Activated CD8-positive, alpha-beta memory T cell treated with anti-CD3 and anti-CD28 coated beads, Interleukin-2, amount 50 U/mL, for 24 hours (primary cell): ENCODE results near the gene CLSTN2.

Experiments
- DNase-seq: peaks from one replicate; pipeline ENCODE4 v3.0.0-alpha.2; 2020; ENCODE audit errors: extremely low read depth

Gene CLSTN2

GRCh38 chr3:140546649-140547048 is 611.7 kb downstream of the CLSTN2 start:
- DNase-seq: no peak

DNA sequence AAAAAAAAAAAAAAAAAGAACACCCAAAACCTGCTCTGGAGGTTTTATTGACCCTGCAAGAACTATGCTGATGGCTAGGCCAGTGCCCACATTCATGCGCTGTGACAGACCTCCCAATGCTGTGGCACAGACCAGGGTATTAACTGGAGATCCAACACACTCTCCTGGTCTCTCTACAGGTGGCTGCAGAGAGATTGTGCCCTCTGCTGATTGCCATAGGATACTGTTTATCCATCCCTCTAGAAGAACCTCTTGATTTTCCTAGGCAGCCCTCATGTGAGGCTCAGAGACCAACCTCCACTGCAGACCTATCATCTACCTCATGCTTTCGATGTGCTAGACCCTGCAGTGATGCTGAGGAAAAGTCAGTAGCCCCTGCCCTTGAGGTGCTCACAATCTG is 617.4 kb downstream of the CLSTN2 start:
- DNase-seq: no peak

DNA sequence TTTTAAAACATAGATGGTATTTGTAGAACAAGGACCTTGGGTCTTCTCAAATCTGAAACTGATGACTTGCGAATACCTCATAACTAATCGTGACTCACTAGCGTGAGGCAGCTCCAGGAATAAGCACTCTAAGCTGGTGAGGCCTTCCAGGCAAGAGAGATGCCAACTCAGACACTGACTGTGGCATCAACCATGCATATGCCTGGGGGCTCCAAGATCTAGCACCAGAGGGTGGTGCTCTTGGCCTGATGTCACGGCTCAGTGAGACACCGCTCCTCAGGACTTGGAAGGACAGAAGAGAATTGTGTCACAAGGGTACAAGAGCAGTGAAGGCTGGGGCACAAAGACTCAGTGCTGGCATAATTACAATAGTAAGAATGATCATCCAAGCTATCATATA is 617.9 kb downstream of the CLSTN2 start:
- no peak for DNase-seq

GRCh38 chr3:140553591-140553990 is 618.6 kb downstream of the CLSTN2 start:
- DNase-seq: no peak

DNA sequence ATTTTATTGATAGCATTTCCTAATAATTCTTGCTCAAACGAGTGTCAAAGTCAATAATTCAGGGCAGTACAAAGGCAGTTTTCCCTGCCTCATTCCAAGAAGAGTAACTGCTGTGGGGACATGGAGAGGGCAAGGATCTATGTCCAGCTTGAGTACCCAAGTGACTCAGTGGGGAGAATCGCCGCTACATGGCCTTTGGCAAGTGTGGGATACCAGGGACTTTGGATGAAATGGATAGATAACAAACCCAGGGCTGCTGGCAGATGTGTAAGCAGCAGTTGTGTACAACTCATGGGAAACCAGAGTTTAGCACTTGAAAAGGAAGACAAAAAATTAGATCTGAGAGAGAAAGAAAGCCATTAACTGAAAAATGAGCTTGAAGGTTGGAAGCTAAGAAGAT is 620.7 kb downstream of the CLSTN2 start:
- DNase-seq: no peak

GRCh38 chr3:140557476-140557875 is 622.5 kb downstream of the CLSTN2 start:
- DNase-seq: no peak

DNA sequence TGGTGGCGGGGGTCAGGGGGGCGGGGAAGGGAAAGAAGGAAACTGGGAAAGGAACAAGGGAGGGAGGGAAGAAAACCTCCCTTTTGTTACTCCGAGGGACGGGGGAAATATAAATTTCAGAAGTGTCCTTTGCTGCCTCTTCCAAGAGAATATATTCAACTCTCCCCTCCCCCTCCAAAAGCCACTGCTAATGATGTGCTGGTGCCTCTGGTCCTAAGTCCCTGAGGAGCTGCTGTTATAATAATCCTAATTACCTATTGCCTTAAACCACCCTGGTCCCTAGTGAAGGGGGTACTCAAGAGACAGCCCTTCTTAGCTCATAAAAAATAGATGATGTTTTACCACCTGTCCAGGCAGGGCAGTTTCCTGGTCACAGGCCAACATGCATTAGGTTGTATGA is 624.6 kb downstream of the CLSTN2 start:
- DNase-seq: no peak

GRCh38 chr3:140563206-140563760 is 628.3 kb downstream of the CLSTN2 start:
- no peak for DNase-seq

GRCh38 chr3:140568131-140568530 is 633.1 kb downstream of the CLSTN2 start:
- no peak for DNase-seq

DNA sequence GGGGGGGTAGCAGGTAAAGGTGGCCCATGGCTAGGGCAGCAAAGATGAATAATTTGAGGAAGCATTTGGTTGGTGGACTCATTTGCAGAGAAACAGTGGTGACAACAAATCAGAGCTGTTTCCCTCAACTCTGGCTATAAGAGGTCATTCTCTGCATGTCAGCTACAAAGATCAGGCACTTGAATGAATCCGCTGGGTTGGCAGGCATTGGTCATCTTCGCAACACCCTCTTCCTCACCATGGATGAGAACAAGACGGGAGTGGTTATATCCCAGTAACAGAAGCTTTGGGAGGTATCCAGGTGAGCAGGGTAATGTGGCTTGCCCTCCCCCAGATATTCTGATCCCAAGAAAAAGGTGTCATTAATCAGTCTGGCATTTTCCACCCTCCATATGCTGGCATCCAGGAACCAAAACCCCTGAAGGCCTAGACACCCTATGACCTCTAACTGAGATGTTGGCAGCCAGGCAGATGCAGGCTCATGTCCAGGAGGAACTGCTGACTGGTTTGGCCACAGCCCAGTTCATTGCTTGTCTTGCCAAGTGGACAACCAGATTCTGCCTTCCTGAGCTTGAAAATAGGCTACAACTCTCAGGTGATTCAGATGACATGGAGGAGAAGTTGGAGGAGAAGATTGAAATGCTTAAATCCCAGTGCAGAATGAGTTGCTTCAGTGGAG is 634.0 kb downstream of the CLSTN2 start:
- DNase-seq: no peak

- DNase-seq: no peak
These were observed 635.6 kb downstream of the CLSTN2 start for GRCh38 chr3:140570602-140571001.

DNA sequence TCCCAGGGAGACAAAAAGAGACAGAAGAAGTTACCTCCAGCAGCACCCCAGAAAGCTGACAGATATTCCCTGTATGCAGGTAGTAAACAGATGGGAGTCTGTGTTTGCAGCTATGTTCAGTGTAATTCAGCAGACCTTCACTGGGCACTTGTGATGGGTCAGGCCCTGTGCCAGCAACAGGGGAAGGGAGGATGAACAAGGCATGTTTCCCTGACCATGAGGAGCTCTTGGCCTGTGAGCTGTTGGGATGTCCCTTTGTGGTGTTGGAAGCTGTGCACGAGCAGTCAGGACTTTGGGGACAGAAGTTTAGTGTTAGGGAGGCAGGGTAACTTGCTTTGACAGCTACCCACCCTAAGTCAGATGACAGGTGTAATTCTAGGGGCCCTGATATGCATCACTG is 636.9 kb downstream of the CLSTN2 start:
- no peak for DNase-seq

GRCh38 chr3:140572334-140572733 is 637.3 kb downstream of the CLSTN2 start:
- DNase-seq: no peak

- DNase-seq: no peak
These were observed 638.0 kb downstream of the CLSTN2 start for GRCh38 chr3:140573011-140573410.

GRCh38 chr3:140574375-140574774 is 639.4 kb downstream of the CLSTN2 start:
- DNase-seq: no peak

DNA sequence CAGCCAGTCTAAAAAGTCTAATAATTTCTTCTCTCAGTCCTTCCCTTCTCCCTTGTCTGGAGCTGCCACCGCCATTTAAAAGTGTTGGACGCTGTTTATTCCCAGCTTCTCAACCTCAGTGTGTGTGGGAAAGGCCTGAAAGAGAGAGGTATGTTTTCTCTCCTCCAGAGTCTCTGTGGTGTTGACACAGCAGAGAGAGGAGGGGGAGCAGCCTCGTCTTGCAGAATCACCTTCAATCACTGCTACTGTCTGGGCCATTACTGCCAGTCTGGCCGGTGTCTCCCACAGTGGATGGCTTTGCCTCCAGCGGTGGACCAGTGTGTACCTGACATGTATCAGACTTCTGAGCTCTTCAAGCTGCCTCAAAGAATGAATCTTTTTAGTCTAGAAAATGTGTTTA is 641.5 kb downstream of the CLSTN2 start:
- DNase-seq: no peak

DNA sequence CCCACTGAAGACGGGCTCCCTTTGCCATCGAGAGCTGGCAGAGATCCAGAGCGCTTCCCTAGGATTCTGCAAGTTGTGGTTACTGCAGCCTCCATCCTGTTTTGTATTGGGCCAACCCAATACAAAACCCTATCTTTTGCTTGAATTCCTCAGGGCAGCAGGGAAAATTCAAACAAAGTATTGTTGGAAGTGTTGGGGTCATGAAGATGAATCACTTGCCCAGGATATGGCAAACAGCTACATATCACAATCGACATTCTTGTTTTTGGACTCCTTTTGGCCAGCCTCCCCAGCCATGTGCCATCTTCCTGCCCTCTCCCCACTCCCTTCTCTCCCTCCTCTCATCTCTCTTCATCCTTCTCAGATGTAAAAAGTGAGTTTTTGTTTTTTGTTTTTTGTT is 642.9 kb downstream of the CLSTN2 start:
- no peak for DNase-seq

DNA sequence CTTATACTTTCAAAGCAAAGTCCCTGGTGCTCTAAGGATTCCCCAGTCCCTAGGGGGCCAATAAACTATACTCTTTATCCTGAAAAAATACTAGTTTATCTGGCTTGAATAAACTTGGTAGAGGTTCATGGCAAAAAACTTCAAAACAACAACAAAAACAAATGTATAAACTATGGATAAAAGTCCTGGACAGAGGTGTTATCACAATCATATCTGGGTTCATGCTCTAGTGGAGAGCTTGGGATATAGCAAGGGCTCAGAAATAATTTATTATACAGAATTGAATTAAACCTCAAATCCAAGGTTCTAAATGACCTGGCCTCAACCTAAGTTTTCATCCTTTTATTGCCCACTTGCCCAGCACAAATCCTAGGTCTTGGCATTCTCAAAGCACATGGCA is 644.3 kb downstream of the CLSTN2 start:
- DNase-seq: no peak

- no peak for DNase-seq
These were observed 645.8 kb downstream of the CLSTN2 start for GRCh38 chr3:140580746-140581145.

DNA sequence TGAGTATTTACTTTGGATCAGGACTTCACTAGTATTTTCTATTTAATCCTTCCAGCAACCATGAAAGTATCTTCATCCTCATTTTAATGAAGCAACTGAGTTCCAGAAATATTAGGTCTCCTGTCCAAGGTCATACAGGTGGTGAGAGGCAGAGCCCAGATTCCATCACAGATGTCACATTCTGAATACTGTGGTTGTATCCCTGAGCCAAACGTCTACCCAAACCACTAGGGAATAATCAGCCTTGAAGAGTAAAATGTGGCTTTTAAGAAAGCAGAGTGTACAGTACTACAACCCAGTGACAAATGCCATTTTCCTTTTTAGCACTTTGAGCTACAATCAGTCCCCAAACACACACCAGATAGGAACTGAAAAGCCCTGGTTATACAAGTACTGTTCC is 649.6 kb downstream of the CLSTN2 start:
- no peak for DNase-seq

DNA sequence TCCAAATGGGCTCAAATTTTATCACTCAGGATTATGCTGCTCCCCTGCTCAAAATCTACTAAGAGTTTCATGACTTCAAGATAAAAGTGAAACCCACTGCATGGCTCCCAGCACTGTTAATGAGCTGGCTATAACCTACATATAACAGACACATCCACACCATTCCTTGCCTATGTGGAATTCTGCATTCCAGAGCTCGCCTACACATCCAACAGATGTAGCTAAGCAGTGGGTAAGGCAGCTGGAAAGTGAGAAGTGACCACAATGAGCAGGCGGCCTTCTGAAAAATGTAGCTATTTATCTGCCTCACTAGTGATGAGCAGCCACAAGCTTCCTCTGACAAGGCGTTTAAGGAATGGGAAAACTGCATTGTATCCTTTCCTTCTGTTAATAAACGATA is 650.8 kb downstream of the CLSTN2 start:
- no peak for DNase-seq

- no peak for DNase-seq
These were observed 651.3 kb downstream of the CLSTN2 start for GRCh38 chr3:140586311-140586710.

- DNase-seq: no peak
These were observed 653.6 kb downstream of the CLSTN2 start for GRCh38 chr3:140588558-140588957.

DNA sequence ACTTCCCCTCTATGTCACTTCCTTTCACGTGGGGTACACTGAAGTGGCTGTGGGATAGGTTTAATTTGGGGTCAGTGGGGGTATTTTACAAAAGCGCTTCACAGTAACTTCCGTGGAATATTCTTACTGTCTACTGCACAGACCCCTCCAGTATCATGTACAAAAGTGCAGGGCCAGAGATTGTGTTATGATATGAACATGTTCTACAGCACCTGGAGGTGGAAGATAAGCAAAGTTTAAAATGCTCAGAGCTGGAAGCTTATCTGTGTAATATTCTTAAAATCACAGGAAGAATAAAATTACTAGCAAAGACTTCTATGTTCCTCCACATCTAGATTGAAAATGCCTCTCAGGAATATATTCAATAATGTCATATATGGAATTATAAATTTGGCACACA is 658.8 kb downstream of the CLSTN2 start:
- no peak for DNase-seq
